ENCODE measurements around the gene CHRNB2.

- TF ChIP-seq KLF7 (tag by site-specific recombination; IDR thresholded peaks at IDR 0.05; ENCODE audit: borderline replicate concordance) = no peak
- TF ChIP-seq KLF8 (tag by site-specific recombination; IDR thresholded peaks at IDR 0.05) = no peak
- TF ChIP-seq ZNF24 (tag by site-specific recombination; IDR thresholded peaks at IDR 0.05) = no peak
Measured at GRCh38 chr1:154611150-154611862, 43.7 kb downstream of the CHRNB2 start.

Data from HEK293 (cell line).